Body of pancreas (tissue), 4 donors: Measurements from ENCODE around the gene GRID2.

ENCODE experiments used
- CTCF ChIP-seq, 7 experiments: fragments of 450-650 bp in 4 of 7; fragments of 200-600 bp in 3 of 7; sonication (generic) in 3 of 7; IDR thresholded peaks; one replicate each; pipeline ENCODE4 v1.5.1; 2016 to 2019; ENCODE audit warnings: antibody characterized with exemption in 7 of 7
- POLR2A ChIP-seq, 3 donors: fragments of 450-650 bp; IDR thresholded peaks; one replicate each; pipeline ENCODE4 v1.6.1; 2016; ENCODE audit warnings: antibody characterized with exemption in 3 of 3, mild to moderate bottlenecking in 2 of 3

- TF ChIP-seq CTCF (IDR thresholded peaks at IDR 0.05), result no peak
- TF ChIP-seq POLR2A (IDR thresholded peaks at IDR 0.05), result no peak
These were observed 1043.1 kb downstream of the GRID2 start for GRCh38 chr4:93346840-93347239.
